Right lobe of liver (tissue), 4 donors: ENCODE results near the gene KSR2.

Experiments
- CTCF ChIP-seq, 4 donors: fragments of 200-600 bp in 3 of 4; fragments of 450-650 bp in 1 of 4; IDR thresholded peaks; one replicate each; pipeline versions ENCODE4 v1.5.1 to v1.8.0; 2016 to 2022; ENCODE audit warnings: antibody characterized with exemption in 4 of 4, mild to moderate bottlenecking in 2 of 4
- POLR2A ChIP-seq: fragments of 450-650 bp; IDR thresholded peaks from one replicate; pipeline ENCODE4 v1.6.1; 2017; ENCODE audit warnings: antibody characterized with exemption, mild to moderate bottlenecking
- donor health status: DM: no; HTN: no; CAD: no.
- donor health status: DM: no; HTN: no; CAD: no.
- donor health status: DM: no; HTN: yes; CAD: no.

GRCh38 chr12:117640511-117640910 is 328.3 kb downstream of the KSR2 start:
- TF ChIP-seq CTCF (IDR thresholded peaks at IDR 0.05) (no peak), POLR2A (no peak)
